ENCODE data around the gene FAM168B. TPM values are rescaled to one million over a fixed set of nuclear protein-coding genes. Genes with fewer than 3 reads are reported as not detected.

The FAM168B gene
- total RNA-seq, 1 donor from 2014 or later, result 154 TPM

DNA sequence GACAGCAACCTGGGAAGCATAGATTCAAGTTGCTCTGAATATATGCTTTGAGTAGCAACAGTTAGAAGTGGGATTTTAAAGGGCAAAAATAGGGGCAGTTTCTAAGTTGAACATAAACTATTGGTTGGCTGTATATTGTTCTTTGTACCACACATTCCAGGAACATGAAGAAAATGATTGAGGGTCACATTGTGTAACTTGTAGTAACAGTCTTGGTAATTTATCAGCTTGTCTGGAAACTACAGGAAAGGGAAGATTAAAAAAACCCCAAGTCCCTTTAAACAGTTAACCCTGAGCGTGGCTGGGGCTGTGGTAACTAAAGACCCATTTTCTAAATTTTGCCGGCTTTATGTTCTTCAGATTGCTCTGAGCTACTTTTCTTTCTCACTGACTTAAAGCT, 19.3 kb upstream of the FAM168B start:
- no peak overlapping the region for H3K27ac Mint-ChIP-seq (ENCODE audit: unreplicated experiment)
- no peaks in the 10 kb centered on the region for H3K9me3 Mint-ChIP-seq
- H3K4me1 Mint-ChIP-seq, result peaks cover 21% of the 10 kb centered on the region
- H3K4me3 Mint-ChIP-seq, result no peak overlapping the region
- DNase-seq (ENCODE audit: low read depth, low spot score), result no peak
- peaks cover 9% of the 10 kb centered on the region for H3K36me3 Mint-ChIP-seq (ENCODE audit: low read depth)
- H3K27me3 Mint-ChIP-seq (ENCODE audit: low read depth), result no peaks in the 10 kb centered on the region
- TF ChIP-seq, protein P1, sequence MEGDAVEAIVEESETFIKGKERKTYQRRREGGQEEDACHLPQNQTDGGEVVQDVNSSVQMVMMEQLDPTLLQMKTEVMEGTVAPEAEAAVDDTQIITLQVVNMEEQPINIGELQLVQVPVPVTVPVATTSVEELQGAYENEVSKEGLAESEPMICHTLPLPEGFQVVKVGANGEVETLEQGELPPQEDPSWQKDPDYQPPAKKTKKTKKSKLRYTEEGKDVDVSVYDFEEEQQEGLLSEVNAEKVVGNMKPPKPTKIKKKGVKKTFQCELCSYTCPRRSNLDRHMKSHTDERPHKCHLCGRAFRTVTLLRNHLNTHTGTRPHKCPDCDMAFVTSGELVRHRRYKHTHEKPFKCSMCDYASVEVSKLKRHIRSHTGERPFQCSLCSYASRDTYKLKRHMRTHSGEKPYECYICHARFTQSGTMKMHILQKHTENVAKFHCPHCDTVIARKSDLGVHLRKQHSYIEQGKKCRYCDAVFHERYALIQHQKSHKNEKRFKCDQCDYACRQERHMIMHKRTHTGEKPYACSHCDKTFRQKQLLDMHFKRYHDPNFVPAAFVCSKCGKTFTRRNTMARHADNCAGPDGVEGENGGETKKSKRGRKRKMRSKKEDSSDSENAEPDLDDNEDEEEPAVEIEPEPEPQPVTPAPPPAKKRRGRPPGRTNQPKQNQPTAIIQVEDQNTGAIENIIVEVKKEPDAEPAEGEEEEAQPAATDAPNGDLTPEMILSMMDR (conservative IDR thresholded peaks at IDR 0.05), result no peak

DNA sequence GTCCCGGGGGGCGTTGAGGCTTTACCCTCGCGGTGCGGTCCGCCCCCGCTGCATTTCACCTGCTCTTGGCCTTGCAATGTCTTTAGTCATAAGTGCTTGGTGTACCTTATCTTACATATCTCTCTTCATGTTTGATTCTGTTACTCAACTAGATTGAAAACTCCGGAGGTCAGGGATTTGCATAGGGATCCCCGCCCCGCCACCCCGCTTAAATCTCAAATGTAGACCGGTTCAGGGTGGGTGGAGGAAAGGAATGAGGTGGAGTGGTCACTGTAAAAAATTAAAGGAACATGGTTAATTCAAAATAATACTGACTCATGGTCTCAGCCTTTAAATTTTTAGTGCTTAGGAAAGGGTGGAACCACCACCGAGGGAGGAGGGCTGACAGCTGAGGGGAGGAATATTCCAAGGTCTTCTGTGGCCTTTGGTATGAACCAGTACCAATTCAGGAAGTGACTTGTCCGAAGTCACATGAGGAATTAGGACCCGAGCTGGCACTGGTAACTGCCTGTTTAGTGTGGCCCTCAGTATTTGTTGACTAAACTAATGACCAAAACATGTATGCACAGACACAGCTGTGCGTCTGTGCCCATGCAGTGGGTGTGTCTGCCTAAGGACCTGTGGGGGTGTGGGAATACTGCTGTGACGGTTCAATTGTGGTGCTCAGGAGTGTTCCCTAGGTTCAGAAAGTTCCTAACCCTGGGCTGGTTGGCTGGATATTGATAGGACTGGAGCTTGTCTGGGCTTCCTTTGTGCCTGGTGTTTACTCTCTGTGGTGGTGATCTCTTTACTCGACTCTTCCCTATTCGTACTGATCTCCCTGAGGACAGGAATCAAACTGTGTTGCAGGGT, 12.9 kb upstream of the FAM168B start:
- Mint-ChIP-seq H3K4me3 (peak overlapping the region; percentile 96), H3K27me3 (ENCODE audit: low read depth) (no peaks in the 10 kb centered on the region), H3K36me3 (ENCODE audit: low read depth) (peaks cover 2% of the 10 kb centered on the region), H3K4me1 (peaks cover 32% of the 10 kb centered on the region), H3K9me3 (no peaks in the 10 kb centered on the region), H3K27ac (ENCODE audit: unreplicated experiment) (peak overlapping the region; percentile 75)
- no peak for DNase-seq (ENCODE audit: low read depth, low spot score)
- TF ChIP-seq, protein P1 (conservative IDR thresholded peaks at IDR 0.05), result no peak

DNA sequence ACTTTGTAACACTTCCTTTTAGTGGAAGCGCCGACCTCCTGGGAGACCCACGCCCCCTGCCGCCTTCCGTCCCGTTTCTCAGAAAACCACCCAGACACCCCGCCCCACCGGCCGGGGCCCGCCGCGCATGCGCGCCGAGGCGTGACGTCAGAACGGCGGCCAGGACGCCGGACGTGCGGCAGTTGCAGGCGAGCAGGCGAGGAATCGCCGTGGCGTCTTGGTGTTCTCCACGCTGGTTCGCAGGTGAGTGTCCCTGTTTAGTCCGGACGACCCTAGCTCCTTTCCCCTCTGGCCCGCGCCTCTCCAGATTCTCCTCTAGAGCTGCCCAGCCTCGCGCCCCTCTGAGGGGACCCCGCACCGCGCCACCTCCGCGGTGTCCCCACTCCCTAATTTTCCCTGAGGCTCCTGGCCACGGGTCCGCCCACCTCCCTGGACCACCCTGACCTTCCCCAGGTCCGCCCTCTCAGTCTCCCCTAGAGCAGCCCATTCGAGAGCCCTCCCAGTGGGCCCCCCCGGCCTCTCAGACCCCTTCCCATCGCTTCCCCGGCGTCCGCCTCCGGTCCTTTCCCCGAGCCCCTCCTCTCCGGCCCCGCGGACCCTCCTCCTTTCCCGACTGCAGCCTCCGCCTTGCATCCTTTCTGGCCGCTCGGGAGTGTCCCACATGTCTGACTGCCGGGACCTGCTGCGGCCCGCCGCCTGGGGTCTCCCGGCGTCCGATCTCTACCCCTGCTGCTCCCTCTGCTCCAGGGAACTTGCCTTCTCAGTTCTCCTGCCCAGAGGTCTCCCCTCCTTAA, 12.1 kb upstream of the FAM168B start, which contains the start of gene PLEKHB2:
PLEKHB2 (plus strand) TSS at position 181 of the 794 bp plus-strand sequence. CDS start 15,606 bp downstream, outside the sequence.
- Mint-ChIP-seq H3K27ac (ENCODE audit: unreplicated experiment) (peak within 1 kb of the TSS; percentile 91), H3K9me3 (no peaks in the 10 kb centered on the region), H3K36me3 (ENCODE audit: low read depth) (peaks cover 2% of the 10 kb centered on the region), H3K27me3 (ENCODE audit: low read depth) (no peaks in the 10 kb centered on the region), H3K4me3 (peak within 1 kb of the TSS; percentile 96), H3K4me1 (peaks cover 32% of the 10 kb centered on the region)
- DNase-seq (ENCODE audit: low read depth, low spot score), result peak; percentile 92
- TF ChIP-seq, protein P1 (conservative IDR thresholded peaks at IDR 0.05), result peak; percentile 55

DNA sequence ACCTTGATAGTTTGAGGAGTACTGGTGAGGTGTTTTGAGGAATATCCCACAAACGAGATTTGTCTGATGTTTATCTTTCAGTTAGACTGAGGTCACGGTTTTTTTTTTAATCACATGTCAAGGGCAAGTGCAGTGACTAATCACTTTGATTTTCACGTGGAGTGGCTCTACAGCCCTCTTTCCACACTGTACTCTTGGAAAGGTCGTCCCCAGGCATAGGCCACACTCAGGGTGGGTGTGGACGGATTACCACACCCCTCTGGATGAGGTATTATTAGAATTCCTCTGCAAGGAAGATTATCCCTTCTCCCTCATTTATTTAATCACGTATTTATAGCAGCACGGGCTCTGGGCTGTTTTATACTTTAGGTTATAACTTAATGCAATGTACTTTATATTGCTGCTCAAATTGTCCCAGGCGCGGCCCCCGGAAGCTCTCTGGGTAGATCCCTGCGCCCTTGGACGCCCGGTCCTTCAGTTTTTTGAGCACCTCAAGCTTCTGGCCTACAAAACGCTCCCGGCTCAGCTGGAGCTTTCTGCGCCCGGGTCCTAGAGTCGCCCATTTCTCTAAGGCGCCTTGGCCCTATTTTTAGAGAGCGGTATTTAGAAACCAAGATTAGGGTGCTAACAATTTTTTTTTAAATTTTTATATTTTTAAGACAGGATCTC, 11.4 kb upstream of the FAM168B start:
- no peak for DNase-seq (ENCODE audit: low read depth, low spot score)
- Mint-ChIP-seq H3K9me3 (no peaks in the 10 kb centered on the region), H3K27me3 (ENCODE audit: low read depth) (no peaks in the 10 kb centered on the region), H3K4me1 (peaks cover 32% of the 10 kb centered on the region), H3K27ac (ENCODE audit: unreplicated experiment) (peak overlapping the region; percentile 91), H3K36me3 (ENCODE audit: low read depth) (peaks cover 2% of the 10 kb centered on the region), H3K4me3 (peak overlapping the region; percentile 96)
- TF ChIP-seq, protein P1 (conservative IDR thresholded peaks at IDR 0.05), result no peak

DNA sequence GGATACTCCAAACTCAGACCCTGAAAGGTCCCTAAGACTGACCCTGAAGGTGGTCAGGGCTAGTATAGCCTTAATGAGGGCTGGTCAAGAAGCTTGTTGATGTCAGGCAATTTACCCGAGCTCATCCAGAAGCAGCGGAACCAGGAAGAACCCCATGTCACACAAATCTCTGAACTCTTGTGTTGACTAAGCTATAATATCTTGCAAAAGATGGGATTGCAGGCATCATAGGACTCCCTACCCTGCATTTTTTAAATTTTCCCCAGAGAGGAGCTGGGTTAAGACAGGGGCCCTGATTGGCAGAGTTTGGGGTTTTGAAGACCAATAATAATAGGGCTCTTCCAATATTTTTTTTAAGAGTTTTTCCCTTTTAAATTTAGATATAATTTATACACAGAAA, 9.9 kb upstream of the FAM168B start:
- Mint-ChIP-seq H3K4me1 (peaks cover 27% of the 10 kb centered on the region), H3K4me3 (peak overlapping the region; percentile 79), H3K27ac (ENCODE audit: unreplicated experiment) (peak overlapping the region; percentile 57), H3K9me3 (no peaks in the 10 kb centered on the region), H3K27me3 (ENCODE audit: low read depth) (no peaks in the 10 kb centered on the region), H3K36me3 (ENCODE audit: low read depth) (no peaks in the 10 kb centered on the region)
- DNase-seq (ENCODE audit: low read depth, low spot score), result no peak
- TF ChIP-seq, protein P1 (conservative IDR thresholded peaks at IDR 0.05), result no peak
